Mesangial cell (primary cell): ENCODE results near the gene USF2. TPM values are rescaled to one million over a fixed set of nuclear protein-coding genes. Genes with fewer than 3 reads are reported as not detected.

Experiments used
- total RNA-seq: library from RNA; depleted of rRNA; stranded (reverse); fragments of >200 nt; gene quantifications from 2 replicates; pipeline ENCODE4 v1.2.3, GENCODE V29; 2015

The USF2 gene
- total RNA-seq, result 69.4 and 83.2 TPM in 2 replicates

GRCh38 chr19:35268536-35269437, at the start of gene USF2:
Gene USF2 (plus strand): TSS chr19:35268962. CDS start chr19:35269102, 140 bp downstream.

GRCh38 chr19:35228177-35228930, 40.4 kb upstream of the USF2 start, which contains the start of gene FAM187B:
Gene FAM187B (minus strand): TSS chr19:35228739. CDS start chr19:35228680, 59 bp downstream.

GRCh38 chr19:35248310-35249145, 20.2 kb upstream of the USF2 start, which contains the start of gene LSR:
Gene LSR (plus strand): TSS chr19:35249002. CDS start chr19:35249023, 21 bp downstream.

GRCh38 chr19:35291916-35292315, 23.2 kb downstream of the USF2 start, which contains the start of gene MAG:
Gene MAG (plus strand): TSS chr19:35292161. CDS start chr19:35295409, 3,248 bp downstream.

GRCh38 chr19:35328851-35329285, 60.1 kb downstream of the USF2 start, which contains the start of gene CD22:
Gene CD22 (plus strand): TSS chr19:35329187. CDS start chr19:35332041, 2,854 bp downstream.

Other genes with a start within 250 kb of the USF2 start
- 3.7 and 15.8 TPM in 2 replicates for gene SCN1B, start 238.5 kb upstream of the USF2 start, total RNA-seq
- 5.7 TPM in 1 of 2 replicates, not detected in the other for gene HPN, start 227.2 kb upstream of the USF2 start, total RNA-seq
- gene FXYD3, start 153.1 kb upstream of the USF2 start, total RNA-seq, result not detected in 2 replicates
- 0.49 TPM in 1 of 2 replicates, not detected in the other for gene LGI4, start 133.9 kb upstream of the USF2 start, total RNA-seq
- gene FXYD1, start 130.1 kb upstream of the USF2 start, total RNA-seq, result 0.89 TPM in 1 of 2 replicates, not detected in the other
- 0.25 TPM in 1 of 2 replicates, not detected in the other for gene FXYD7, start 125.7 kb upstream of the USF2 start, total RNA-seq
- gene FXYD5, start 114.2 kb upstream of the USF2 start, total RNA-seq, result 104 and 144 TPM in 2 replicates
- not detected in 2 replicates for gene FAM187B, start 40.2 kb upstream of the USF2 start, total RNA-seq
- 39.8 and 88.1 TPM in 2 replicates for gene LSR, start 20.0 kb upstream of the USF2 start, total RNA-seq
- gene HAMP, start 13.6 kb downstream of the USF2 start, total RNA-seq, result not detected in 2 replicates
- gene MAG, start 23.2 kb downstream of the USF2 start, total RNA-seq, result 0.25 TPM in 1 of 2 replicates, not detected in the other
- gene CD22, start 60.2 kb downstream of the USF2 start, total RNA-seq, result 1.1 TPM in 1 of 2 replicates, not detected in the other
- not detected in 2 replicates for gene FFAR1, start 78.9 kb downstream of the USF2 start, total RNA-seq
- not detected in 2 replicates for gene FFAR3, start 89.5 kb downstream of the USF2 start, total RNA-seq
- gene GPR42, start 102.1 kb downstream of the USF2 start, total RNA-seq, result not detected in 2 replicates
- not detected in 2 replicates for gene FFAR2, start 179.3 kb downstream of the USF2 start, total RNA-seq
- gene KRTDAP, start 221.5 kb downstream of the USF2 start, total RNA-seq, result not detected in 2 replicates
- 29.5 and 70.4 TPM in 2 replicates for gene DMKN, start 244.7 kb downstream of the USF2 start, total RNA-seq